22Rv1 (cell line): ENCODE results near the gene TMEM247.

Source experiments
- H3K27ac ChIP-seq: fragments of 450-650 bp; 2 replicates; pipeline ENCODE4 v1.5.1; 2017
- CTCF ChIP-seq: fragments of 450-650 bp; IDR thresholded peaks from 2 replicates; pipeline ENCODE4 v1.5.1; 2017; ENCODE audit warnings: mild to moderate bottlenecking
- ZFX ChIP-seq: fragments of 450-650 bp; IDR thresholded peaks from 2 replicates; pipeline ENCODE4 v1.6.1; 2017; ENCODE audit warnings: antibody characterized with exemption, borderline replicate concordance

The TMEM247 gene

GRCh38 chr2:46504221-46504620, 24.9 kb downstream of the TMEM247 start:
- TF ChIP-seq CTCF (no peak), ZFX (no peak)
- H3K27ac ChIP-seq: no peak overlapping the region

- TF ChIP-seq ZFX (no peak), CTCF (no peak)
- no peak overlapping the region for H3K27ac ChIP-seq
These were observed 25.5 kb downstream of the TMEM247 start for GRCh38 chr2:46504685-46505471.

GRCh38 chr2:46505472-46505783, 26.1 kb downstream of the TMEM247 start:
- no peak overlapping the region for H3K27ac ChIP-seq
- TF ChIP-seq CTCF (no peak), ZFX (no peak)

GRCh38 chr2:46506131-46506706, 26.9 kb downstream of the TMEM247 start:
- TF ChIP-seq ZFX: no peak
- TF ChIP-seq CTCF: no peak
- no peak overlapping the region for H3K27ac ChIP-seq

- TF ChIP-seq CTCF: no peak
- TF ChIP-seq ZFX: no peak
- no peak overlapping the region for H3K27ac ChIP-seq
These were observed 28.9 kb downstream of the TMEM247 start for GRCh38 chr2:46508312-46508711.

- no peak for TF ChIP-seq ZFX
- TF ChIP-seq CTCF: no peak
- H3K27ac ChIP-seq: no peak overlapping the region
These were observed 29.4 kb downstream of the TMEM247 start for GRCh38 chr2:46508759-46509158.

- no peak for TF ChIP-seq CTCF
- TF ChIP-seq ZFX: no peak
- no peak overlapping the region for H3K27ac ChIP-seq
These were observed 30.4 kb downstream of the TMEM247 start for GRCh38 chr2:46509804-46510203.
